ENCODE measurements around the gene SERP2.

SERP2 gene

GRCh38 chr13:44407891-44408290 lies 34.3 kb downstream of the SERP2 start:
- DNase-seq (ENCODE audit: extremely low spot score): no peak
- POLR2A ChIA-PET: no interaction called here
- CTCF ChIA-PET: interaction anchor here (0.8 kb wide), 1 partner anchor 503 kb away, joined by 3 read pairs; no protein-coding TSS in a partner anchor
- TF ChIP-seq, protein P1, sequence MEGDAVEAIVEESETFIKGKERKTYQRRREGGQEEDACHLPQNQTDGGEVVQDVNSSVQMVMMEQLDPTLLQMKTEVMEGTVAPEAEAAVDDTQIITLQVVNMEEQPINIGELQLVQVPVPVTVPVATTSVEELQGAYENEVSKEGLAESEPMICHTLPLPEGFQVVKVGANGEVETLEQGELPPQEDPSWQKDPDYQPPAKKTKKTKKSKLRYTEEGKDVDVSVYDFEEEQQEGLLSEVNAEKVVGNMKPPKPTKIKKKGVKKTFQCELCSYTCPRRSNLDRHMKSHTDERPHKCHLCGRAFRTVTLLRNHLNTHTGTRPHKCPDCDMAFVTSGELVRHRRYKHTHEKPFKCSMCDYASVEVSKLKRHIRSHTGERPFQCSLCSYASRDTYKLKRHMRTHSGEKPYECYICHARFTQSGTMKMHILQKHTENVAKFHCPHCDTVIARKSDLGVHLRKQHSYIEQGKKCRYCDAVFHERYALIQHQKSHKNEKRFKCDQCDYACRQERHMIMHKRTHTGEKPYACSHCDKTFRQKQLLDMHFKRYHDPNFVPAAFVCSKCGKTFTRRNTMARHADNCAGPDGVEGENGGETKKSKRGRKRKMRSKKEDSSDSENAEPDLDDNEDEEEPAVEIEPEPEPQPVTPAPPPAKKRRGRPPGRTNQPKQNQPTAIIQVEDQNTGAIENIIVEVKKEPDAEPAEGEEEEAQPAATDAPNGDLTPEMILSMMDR (IDR thresholded peaks at IDR 0.05; ENCODE audit: control extremely low read depth, extremely low read depth, low read depth, missing control alignments): no peak

DNA sequence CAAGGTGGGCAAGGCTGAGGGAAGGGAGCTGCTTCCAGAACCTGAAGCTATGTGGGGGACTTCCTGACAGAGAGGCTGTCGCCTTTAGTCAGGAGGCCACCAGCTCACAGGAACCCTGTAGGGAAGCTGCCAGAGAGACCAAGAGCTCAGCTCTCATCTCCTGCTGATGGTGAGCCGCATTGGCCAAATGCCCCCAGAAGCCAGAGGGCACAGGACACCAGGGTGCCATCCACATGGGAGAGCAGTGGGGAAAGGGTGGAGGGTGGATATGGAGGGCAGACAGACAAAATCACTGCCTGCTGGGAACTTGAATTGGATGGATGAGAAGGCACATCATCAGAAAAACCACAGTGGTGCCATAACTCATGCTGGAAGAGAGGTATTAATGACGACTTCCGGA lies 36.0 kb downstream of the SERP2 start:
- CTCF ChIA-PET: no interaction called here
- POLR2A ChIA-PET: no interaction called here

GRCh38 chr13:44410328-44410859 lies 36.8 kb downstream of the SERP2 start:
- no peak for DNase-seq (ENCODE audit: extremely low spot score)
- ChIA-PET POLR2A (no interaction called here), CTCF (no interaction called here)
- TF ChIP-seq, protein P1 (IDR thresholded peaks at IDR 0.05; ENCODE audit: control extremely low read depth, extremely low read depth, low read depth, missing control alignments): no peak

More for the DNA sequence above, 36.0 kb downstream of the SERP2 start:
- TF ChIP-seq, protein P1 (IDR thresholded peaks at IDR 0.05; ENCODE audit: control extremely low read depth, extremely low read depth, low read depth, missing control alignments): no peak
- DNase-seq (ENCODE audit: extremely low spot score): no peak

GRCh38 chr13:44411841-44412240 lies 38.2 kb downstream of the SERP2 start:
- ChIA-PET CTCF (no interaction called here), POLR2A (no interaction called here)
- DNase-seq (ENCODE audit: extremely low spot score): no peak
- TF ChIP-seq, protein P1 (IDR thresholded peaks at IDR 0.05; ENCODE audit: control extremely low read depth, extremely low read depth, low read depth, missing control alignments): no peak

GRCh38 chr13:44412346-44412935 lies 38.8 kb downstream of the SERP2 start:
- TF ChIP-seq, protein P1 (IDR thresholded peaks at IDR 0.05; ENCODE audit: control extremely low read depth, extremely low read depth, low read depth, missing control alignments): no peak
- CTCF ChIA-PET: no interaction called here
- DNase-seq (ENCODE audit: extremely low spot score): no peak
- POLR2A ChIA-PET: no interaction called here

DNA sequence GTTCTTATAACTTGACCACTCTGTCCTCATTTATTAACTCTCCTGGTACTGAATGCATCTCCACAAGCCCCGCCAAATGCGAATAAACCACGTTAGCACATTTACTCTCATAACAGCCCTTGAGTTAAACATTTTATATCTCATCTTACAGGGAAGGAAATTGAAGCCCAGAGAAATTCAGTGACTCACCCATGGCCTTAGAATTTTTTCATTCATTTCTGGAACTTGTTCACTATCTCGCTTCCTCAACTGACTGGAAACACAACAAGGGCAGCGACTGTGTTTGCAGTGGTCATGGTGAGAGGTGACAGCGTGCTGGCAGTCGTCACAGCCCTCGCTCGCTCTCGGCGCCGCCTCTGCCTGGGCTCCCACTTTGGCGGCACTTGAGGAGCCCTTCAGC lies 39.5 kb downstream of the SERP2 start:
- ChIA-PET CTCF (no interaction called here), POLR2A (no interaction called here)
- TF ChIP-seq, protein P1 (IDR thresholded peaks at IDR 0.05; ENCODE audit: control extremely low read depth, extremely low read depth, low read depth, missing control alignments): no peak
- no peak for DNase-seq (ENCODE audit: extremely low spot score)

Data from GM10248 (cell line).